Raji (cell line): ENCODE data around the gene VCL.

Experiments used
- POLR2A ChIP-seq: IDR thresholded peaks from 2 replicates; pipeline ENCODE4 v1.6.1; 2011; ENCODE audit warnings: low read depth, low read length, control low read depth; ENCODE audit not compliant: insufficient read depth

VCL gene

DNA sequence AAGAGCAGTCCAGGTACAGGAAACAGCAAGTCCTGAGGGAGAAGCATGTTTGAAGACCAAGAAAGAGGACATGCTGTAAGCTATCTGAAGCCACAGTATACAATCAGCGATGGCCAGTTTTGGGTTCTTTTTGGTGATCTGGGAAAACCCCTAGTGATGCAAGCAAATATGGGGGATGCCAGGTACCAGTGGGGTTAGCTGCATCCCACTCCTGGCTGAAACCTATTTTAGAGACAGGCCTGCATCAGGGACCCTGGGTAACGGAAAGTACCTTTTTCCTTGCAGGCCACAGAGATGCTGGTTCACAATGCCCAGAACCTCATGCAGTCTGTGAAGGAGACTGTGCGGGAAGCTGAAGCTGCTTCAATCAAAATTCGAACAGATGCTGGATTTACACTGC, 119.8 kb downstream of the VCL start:
- no peak for TF ChIP-seq POLR2A

DNA sequence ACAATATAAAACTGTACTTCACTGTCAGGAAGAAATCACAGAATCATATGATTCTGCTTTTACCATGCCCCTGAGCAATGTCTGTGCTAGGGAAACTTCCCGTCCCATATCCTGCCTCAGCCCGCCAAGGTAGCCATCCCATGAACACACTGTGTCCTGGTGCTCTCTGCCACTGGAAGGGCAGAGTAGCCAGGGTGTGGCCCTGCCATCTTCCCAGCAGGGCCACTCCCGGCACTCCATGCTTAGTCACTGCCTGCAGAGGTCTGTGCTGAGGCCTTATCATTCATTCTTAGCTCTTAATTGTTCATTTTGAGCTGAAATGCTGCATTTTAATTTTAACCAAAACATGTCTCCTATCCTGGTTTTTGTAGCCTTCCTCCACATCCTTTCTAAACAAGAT, 120.9 kb downstream of the VCL start:
- TF ChIP-seq POLR2A: no peak

GRCh38 chr10:74120911-74121310, 123.0 kb downstream of the VCL start:
- no peak for TF ChIP-seq POLR2A

DNA sequence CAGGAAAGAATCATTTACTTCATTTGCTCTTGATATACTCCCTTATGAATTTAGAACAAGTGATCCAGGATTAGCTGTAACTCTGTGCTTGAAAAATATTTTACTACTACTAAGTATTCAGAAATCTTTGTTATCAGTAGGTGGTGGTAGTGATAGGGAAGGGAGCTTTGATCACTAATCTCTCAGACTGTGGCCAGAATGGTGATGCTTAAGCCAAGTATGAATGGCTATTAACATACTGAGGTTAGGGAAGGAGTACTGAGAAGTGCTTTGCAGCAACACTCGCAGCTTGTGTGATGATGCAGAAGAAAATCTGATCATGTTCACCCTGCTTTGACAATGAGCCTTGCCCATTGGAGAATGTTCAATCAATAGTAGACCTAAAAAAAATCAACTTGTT, 123.5 kb downstream of the VCL start:
- TF ChIP-seq POLR2A: no peak

- TF ChIP-seq POLR2A: no peak
These were observed 124.1 kb downstream of the VCL start for GRCh38 chr10:74122060-74122459.

- no peak for TF ChIP-seq POLR2A
These were observed 125.2 kb downstream of the VCL start for GRCh38 chr10:74123081-74123480.

DNA sequence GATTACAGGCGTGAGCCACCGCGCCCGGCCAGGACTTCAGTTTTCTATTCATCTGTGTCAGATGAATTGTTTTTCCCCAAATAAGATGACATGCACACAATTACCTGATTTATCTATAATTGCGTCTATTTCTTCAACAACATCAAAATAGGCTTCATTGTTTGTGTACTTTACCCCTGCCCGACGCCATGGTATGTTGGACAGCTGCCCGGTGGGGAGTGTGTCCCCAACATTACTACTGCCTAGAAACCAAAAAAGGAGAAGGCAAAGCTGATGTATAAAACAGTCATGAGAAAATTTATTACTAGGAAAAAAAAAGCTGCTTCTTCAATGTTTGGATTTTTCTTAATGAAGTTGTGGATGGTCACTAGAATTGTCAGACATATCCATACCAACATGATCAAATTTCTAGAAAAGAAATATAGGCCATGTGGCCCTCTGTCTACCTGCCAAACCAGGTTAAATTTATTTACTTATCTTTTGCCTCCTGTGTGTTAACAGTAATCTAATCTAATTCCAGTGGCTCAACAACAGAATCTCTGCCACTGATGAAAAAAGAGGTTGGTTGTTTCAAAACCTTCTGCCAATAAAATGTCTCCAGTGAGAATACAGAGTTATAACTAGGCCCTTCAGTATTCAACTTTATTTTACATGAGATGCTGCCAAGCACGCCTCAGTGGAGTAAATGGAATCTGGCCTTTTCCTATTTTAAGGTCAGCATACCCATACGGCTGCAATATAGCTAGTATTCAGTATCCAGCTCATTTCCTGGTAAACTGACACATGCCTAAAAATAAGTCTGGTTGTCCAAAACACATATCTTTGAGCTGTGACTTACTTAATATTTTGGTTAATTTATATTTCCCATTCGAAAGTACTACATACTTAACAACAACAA, 136.3 kb downstream of the VCL start:
- TF ChIP-seq POLR2A: no peak

GRCh38 chr10:74135452-74135851, 137.5 kb downstream of the VCL start:
- TF ChIP-seq POLR2A: no peak

DNA sequence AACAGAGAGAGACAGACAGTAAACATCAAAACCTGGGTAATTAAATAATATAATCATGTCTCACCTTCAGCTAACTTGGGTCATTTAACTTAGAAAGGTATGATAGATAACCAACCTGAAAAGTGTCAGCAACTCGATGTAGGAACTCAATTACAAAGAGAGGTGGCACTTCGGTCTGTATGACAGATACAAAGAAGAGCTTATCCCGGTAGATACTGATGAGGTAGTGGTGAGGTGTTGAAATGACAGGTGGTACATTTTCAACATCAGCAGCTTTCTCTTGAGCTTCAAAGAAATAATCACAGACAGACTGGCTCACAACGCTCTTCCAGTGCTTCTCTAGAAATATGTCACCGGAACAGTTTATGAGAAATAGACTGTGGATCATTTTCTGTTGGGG, 140.1 kb downstream of the VCL start:
- TF ChIP-seq POLR2A: no peak

GRCh38 chr10:74139981-74140380, 142.1 kb downstream of the VCL start:
- no peak for TF ChIP-seq POLR2A

DNA sequence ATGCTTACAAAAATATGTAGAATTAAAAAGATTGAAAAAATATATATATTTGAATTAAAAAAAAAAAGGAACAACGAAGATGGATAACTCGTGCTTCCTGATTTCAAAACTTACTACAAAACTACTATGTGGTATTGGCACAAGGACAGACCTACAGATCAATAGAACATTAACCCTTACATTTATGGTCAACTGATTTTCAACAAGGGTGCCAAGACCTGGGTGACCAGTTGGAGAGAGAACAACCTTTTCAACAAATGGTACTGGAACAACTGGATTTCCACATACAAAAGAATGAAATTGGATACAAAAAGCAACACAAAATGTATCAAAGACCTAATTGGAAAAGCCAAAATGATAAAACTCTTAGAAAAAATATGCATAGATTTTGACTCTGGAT, 142.6 kb downstream of the VCL start:
- TF ChIP-seq POLR2A: no peak

DNA sequence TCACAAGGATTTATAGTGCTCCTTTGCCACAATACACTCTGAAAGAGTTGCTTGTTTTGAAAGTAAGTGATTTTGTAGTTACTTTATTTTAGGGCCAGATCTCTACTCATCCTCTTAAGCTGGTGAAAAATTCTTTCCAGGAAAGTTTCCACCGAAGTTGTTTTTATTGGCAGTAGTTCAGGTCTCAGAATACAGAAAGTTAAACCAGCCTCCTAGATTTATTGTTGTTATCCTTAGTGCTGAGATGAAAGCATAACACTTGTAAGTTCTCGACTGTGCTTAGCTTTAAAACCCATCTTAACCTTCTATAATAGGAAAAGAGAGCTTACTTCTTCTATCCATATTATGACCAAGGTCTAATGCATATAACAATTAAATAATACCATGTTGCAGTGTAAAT, 147.2 kb downstream of the VCL start:
- no peak for TF ChIP-seq POLR2A

GRCh38 chr10:74150204-74150989, 152.5 kb downstream of the VCL start, which contains the start of gene AP3M1:
AP3M1 (minus strand) TSS chr10:74150828; CDS start chr10:74138379, 12,449 bp downstream.
- no peak for TF ChIP-seq POLR2A

GRCh38 chr10:74150990-74151878, 153.3 kb downstream of the VCL start, which contains the start of gene ADK:
ADK (plus strand) TSS chr10:74151221; CDS start chr10:74151279, 58 bp downstream.
- TF ChIP-seq POLR2A: peak; percentile 91
